GM23338 (cell line): Measurements from ENCODE around the gene NPM3.

Source experiments
- CREB1 ChIP-seq: fragments of 250-450 bp; sonication (Bioruptor Pico); IDR thresholded peaks from 2 replicates; pipeline ENCODE4 v1.5.0; 2020; ENCODE audit warnings: low read depth, mild to moderate bottlenecking, moderate library complexity
- EZH2 ChIP-seq: fragments of 200-600 bp; sonication (generic); IDR thresholded peaks from one replicate; pipeline ENCODE4 v1.8.0; 2017; ENCODE audit warnings: antibody characterized with exemption, mild to moderate bottlenecking, low read depth; ENCODE audit not compliant: unreplicated experiment
- EZH2phosphoT487 ChIP-seq: fragments of 200-600 bp; sonication (generic); IDR thresholded peaks from one replicate; pipeline ENCODE4 v1.8.1; 2018; ENCODE audit warnings: antibody characterized with exemption; ENCODE audit not compliant: unreplicated experiment
- JUNB ChIP-seq: IDR thresholded peaks from one replicate; pipeline ENCODE4 v1.6.1; 2016; ENCODE audit warnings: antibody characterized with exemption; ENCODE audit not compliant: unreplicated experiment
- NANOG ChIP-seq: IDR thresholded peaks from 2 replicates; pipeline ENCODE4 v1.6.1; 2016; ENCODE audit warnings: antibody characterized with exemption, borderline replicate concordance
- POLR2AphosphoS5 ChIP-seq: IDR thresholded peaks from 2 replicates; pipeline ENCODE4 v1.6.1; 2016; ENCODE audit warnings: antibody characterized with exemption, low read depth
- TF ChIP-seq, protein P1 (sequence below), 2 experiments: fragments of 200-600 bp in 1 of 2; sonication (generic) in 1 of 2; conservative IDR thresholded peaks; 2 replicates each; pipeline versions ENCODE4 v1.5.1 to v1.6.1; 2016 to 2017; ENCODE audit warnings: antibody characterized with exemption in 2 of 2, low read depth in 2 of 2, mild to moderate bottlenecking in 2 of 2, moderate library complexity in 1 of 2
- TF ChIP-seq, protein P2 (sequence below): IDR thresholded peaks from one replicate; pipeline ENCODE4 v1.6.1; 2018; ENCODE audit warnings: antibody characterized with exemption; ENCODE audit not compliant: unreplicated experiment

DNA sequence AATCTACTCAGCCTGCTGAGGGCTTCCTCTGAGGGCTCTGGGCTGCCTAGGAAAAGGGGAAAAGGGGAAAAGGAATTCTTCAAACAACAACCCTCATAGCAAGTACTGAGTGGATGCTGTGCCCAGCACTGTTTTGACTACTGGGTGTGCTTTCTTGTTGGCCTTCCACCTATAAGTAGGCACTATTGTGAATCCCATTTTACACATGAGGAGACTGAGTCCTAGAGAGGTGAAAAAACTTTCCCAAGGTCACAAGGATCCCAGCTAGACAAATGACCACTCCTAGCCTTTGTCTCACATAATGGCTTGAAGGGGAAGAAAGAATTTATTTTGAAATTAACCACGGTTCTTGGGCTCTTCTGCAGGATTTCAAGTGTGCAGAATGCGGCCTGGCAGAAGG lies 24.4 kb downstream of the NPM3 start:
- TF ChIP-seq EZH2phosphoT487: no peak
- TF ChIP-seq, protein P1, sequence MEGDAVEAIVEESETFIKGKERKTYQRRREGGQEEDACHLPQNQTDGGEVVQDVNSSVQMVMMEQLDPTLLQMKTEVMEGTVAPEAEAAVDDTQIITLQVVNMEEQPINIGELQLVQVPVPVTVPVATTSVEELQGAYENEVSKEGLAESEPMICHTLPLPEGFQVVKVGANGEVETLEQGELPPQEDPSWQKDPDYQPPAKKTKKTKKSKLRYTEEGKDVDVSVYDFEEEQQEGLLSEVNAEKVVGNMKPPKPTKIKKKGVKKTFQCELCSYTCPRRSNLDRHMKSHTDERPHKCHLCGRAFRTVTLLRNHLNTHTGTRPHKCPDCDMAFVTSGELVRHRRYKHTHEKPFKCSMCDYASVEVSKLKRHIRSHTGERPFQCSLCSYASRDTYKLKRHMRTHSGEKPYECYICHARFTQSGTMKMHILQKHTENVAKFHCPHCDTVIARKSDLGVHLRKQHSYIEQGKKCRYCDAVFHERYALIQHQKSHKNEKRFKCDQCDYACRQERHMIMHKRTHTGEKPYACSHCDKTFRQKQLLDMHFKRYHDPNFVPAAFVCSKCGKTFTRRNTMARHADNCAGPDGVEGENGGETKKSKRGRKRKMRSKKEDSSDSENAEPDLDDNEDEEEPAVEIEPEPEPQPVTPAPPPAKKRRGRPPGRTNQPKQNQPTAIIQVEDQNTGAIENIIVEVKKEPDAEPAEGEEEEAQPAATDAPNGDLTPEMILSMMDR (conservative IDR thresholded peaks at IDR 0.05; ENCODE audit: low read depth in 2 of 2): no peak
- TF ChIP-seq, protein P2, sequence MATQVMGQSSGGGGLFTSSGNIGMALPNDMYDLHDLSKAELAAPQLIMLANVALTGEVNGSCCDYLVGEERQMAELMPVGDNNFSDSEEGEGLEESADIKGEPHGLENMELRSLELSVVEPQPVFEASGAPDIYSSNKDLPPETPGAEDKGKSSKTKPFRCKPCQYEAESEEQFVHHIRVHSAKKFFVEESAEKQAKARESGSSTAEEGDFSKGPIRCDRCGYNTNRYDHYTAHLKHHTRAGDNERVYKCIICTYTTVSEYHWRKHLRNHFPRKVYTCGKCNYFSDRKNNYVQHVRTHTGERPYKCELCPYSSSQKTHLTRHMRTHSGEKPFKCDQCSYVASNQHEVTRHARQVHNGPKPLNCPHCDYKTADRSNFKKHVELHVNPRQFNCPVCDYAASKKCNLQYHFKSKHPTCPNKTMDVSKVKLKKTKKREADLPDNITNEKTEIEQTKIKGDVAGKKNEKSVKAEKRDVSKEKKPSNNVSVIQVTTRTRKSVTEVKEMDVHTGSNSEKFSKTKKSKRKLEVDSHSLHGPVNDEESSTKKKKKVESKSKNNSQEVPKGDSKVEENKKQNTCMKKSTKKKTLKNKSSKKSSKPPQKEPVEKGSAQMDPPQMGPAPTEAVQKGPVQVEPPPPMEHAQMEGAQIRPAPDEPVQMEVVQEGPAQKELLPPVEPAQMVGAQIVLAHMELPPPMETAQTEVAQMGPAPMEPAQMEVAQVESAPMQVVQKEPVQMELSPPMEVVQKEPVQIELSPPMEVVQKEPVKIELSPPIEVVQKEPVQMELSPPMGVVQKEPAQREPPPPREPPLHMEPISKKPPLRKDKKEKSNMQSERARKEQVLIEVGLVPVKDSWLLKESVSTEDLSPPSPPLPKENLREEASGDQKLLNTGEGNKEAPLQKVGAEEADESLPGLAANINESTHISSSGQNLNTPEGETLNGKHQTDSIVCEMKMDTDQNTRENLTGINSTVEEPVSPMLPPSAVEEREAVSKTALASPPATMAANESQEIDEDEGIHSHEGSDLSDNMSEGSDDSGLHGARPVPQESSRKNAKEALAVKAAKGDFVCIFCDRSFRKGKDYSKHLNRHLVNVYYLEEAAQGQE: no peak
- no peak for TF ChIP-seq CREB1 (CRISPR knock-in tag)
- TF ChIP-seq EZH2: no peak
- TF ChIP-seq POLR2AphosphoS5: no peak
- no peak for TF ChIP-seq NANOG
- no peak for TF ChIP-seq JUNB
